Measurements from ENCODE around the gene ARVCF. TPM values are rescaled to one million over a fixed set of nuclear protein-coding genes. Genes with fewer than 3 reads are reported as not detected.

ARVCF gene
- total RNA-seq, 1 donor, result 27.1 TPM

DNA sequence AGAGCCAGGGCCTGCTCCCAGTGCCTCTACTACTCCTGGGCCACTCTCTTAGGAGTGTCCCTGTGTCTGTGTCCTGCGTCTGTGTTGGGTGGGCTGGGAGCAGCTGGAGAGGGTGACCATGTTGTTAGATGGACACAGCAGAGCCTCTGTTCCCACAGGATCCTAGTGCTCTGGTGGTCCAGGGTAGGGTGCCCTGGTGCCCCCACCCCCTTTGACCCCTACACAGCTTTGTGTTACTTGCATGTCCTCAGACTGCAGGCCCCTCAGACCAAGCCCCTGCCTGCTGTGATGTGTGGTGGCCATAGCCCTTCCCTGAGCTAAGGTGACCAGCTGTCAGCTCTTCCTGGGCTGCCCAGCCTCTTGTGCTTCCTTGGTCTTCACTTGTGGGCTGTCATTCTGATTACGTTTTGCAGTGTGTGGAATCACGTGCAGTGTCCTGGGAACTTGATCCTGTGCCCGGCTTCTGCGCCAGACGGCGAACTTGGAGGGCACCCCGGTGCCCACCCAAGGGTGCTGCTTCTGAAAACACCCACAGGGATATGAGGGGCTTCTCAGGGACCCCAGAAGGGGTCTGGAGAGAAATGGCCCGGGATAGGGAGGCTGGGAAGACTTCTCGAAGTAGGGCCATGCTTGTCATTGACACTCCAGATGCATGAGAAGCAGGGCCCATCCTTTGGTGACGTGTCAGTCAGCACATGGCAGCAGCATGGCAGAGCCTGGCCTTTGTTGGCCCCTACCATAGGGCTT, 5.8 kb upstream of the ARVCF start:
- peak; percentile 52 for DNase-seq (ENCODE audit: insufficient read length, low spot score, missing footprints)
- Histone ChIP-seq H3K4me1 (ENCODE audit: insufficient read depth, low read length) (peaks cover 10% of the 10 kb centered on the region), H3K36me3 (ENCODE audit: insufficient read depth, low read length) (peaks cover 14% of the 10 kb centered on the region), H3K27ac (ENCODE audit: low read depth, low read length) (peak overlapping the region; percentile 83), H3K4me2 (ENCODE audit: insufficient read depth, low read length) (peak overlapping the region; percentile 78), H2AFZ (ENCODE audit: low read length) (no peak overlapping the region), H3K4me3 (ENCODE audit: insufficient read depth, low read length) (peak overlapping the region; percentile 98), H3K9me3 (ENCODE audit: low read depth, low read length) (no peaks in the 10 kb centered on the region), H3K27me3 (ENCODE audit: insufficient read depth, low read length) (peaks cover 13% of the 10 kb centered on the region), H3K79me2 (ENCODE audit: insufficient read depth, low read length) (peaks cover 61% of the 10 kb centered on the region), H4K20me1 (ENCODE audit: insufficient read depth, low read length) (peaks cover 42% of the 10 kb centered on the region)
- TF ChIP-seq, protein P1, sequence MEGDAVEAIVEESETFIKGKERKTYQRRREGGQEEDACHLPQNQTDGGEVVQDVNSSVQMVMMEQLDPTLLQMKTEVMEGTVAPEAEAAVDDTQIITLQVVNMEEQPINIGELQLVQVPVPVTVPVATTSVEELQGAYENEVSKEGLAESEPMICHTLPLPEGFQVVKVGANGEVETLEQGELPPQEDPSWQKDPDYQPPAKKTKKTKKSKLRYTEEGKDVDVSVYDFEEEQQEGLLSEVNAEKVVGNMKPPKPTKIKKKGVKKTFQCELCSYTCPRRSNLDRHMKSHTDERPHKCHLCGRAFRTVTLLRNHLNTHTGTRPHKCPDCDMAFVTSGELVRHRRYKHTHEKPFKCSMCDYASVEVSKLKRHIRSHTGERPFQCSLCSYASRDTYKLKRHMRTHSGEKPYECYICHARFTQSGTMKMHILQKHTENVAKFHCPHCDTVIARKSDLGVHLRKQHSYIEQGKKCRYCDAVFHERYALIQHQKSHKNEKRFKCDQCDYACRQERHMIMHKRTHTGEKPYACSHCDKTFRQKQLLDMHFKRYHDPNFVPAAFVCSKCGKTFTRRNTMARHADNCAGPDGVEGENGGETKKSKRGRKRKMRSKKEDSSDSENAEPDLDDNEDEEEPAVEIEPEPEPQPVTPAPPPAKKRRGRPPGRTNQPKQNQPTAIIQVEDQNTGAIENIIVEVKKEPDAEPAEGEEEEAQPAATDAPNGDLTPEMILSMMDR (IDR thresholded peaks at IDR 0.05; ENCODE audit: extremely low read depth, low read depth, low read length), result no peak

DNA sequence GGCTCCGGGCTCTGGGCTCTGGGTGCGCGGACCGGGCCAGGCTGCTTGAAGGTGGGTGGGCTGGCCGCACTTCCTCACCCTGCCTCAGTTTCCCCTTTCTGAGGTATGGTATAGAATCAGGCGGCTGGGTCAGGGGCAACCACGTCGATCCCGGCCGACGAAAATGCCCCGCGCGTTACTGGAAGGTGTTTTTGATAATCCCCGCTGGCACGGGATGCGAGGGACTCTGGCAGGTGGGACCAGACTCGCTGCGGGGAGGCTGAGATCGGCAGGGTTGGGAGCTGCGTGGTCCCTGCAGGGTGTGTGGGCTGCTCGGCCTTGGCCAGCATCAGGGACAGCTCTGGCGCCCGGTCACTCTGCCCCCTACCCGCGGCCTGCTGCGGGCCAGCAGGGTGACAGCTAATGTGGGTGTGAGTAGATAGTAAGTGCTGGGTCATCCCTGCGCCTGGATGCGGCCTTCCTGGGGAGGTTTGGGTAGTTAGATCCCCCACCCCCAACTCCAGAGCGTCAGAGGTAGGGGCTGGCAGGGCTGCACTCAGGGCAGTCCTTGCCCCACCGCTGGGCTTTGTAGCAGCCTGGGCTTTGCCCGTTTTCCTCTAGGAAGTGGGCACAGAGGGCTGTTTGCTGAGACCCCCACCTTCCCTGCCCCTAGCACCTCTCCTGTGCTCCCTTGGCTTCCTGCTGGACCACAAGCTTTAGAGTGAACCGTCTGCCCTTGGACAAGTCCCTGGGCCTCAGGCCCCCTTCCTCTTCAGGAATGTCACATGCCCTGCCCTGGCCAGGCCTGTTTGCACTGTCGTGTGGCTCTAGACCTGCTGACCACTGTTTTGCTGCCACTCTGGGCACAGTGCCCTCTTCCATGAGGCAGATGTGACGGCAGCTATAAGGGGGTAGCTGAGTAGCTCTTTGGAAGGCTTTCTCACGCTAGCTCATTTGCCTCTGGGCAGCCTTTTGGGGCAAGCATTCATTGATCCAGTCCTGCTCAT, 4.9 kb upstream of the ARVCF start:
- H2AFZ ChIP-seq (ENCODE audit: low read length), result peak overlapping the region; percentile 76
- peak; percentile 95 for DNase-seq (ENCODE audit: insufficient read length, low spot score, missing footprints)
- H3K4me2 ChIP-seq (ENCODE audit: insufficient read depth, low read length), result peak overlapping the region; percentile 78
- H4K20me1 ChIP-seq (ENCODE audit: insufficient read depth, low read length), result peaks cover 34% of the 10 kb centered on the region
- H3K4me3 ChIP-seq (ENCODE audit: insufficient read depth, low read length), result peak overlapping the region; percentile 98
- peak overlapping the region; percentile 83 for H3K27ac ChIP-seq (ENCODE audit: low read depth, low read length)
- peaks cover 12% of the 10 kb centered on the region for H3K36me3 ChIP-seq (ENCODE audit: insufficient read depth, low read length)
- peaks cover 17% of the 10 kb centered on the region for H3K27me3 ChIP-seq (ENCODE audit: insufficient read depth, low read length)
- no peaks in the 10 kb centered on the region for H3K9me3 ChIP-seq (ENCODE audit: low read depth, low read length)
- peaks cover 52% of the 10 kb centered on the region for H3K79me2 ChIP-seq (ENCODE audit: insufficient read depth, low read length)
- peaks cover 14% of the 10 kb centered on the region for H3K4me1 ChIP-seq (ENCODE audit: insufficient read depth, low read length)
- TF ChIP-seq, protein P1 (IDR thresholded peaks at IDR 0.05; ENCODE audit: extremely low read depth, low read depth, low read length), result no peak

GRCh38 chr22:20020533-20021195, 4.0 kb upstream of the ARVCF start, which contains the start of gene TANGO2:
TANGO2 (plus strand) TSS chr22:20021110; CDS start chr22:20036799, 15,689 bp downstream.
- H3K4me3 ChIP-seq (ENCODE audit: insufficient read depth, low read length), result peak within 1 kb of the TSS; percentile 98
- peak within 1 kb of the TSS; percentile 83 for H3K27ac ChIP-seq (ENCODE audit: low read depth, low read length)
- H3K27me3 ChIP-seq (ENCODE audit: insufficient read depth, low read length), result peaks cover 17% of the 10 kb centered on the region
- peak within 1 kb of the TSS; percentile 91 for H2AFZ ChIP-seq (ENCODE audit: low read length)
- H3K4me2 ChIP-seq (ENCODE audit: insufficient read depth, low read length), result peak within 1 kb of the TSS; percentile 94
- TF ChIP-seq, protein P1 (IDR thresholded peaks at IDR 0.05; ENCODE audit: extremely low read depth, low read depth, low read length), result no peak
- H4K20me1 ChIP-seq (ENCODE audit: insufficient read depth, low read length), result peaks cover 29% of the 10 kb centered on the region
- no peaks in the 10 kb centered on the region for H3K9me3 ChIP-seq (ENCODE audit: low read depth, low read length)
- H3K36me3 ChIP-seq (ENCODE audit: insufficient read depth, low read length), result peaks cover 11% of the 10 kb centered on the region
- peaks cover 14% of the 10 kb centered on the region for H3K4me1 ChIP-seq (ENCODE audit: insufficient read depth, low read length)
- peak; percentile 100 for DNase-seq (ENCODE audit: insufficient read length, low spot score, missing footprints)
- H3K79me2 ChIP-seq (ENCODE audit: insufficient read depth, low read length), result peaks cover 45% of the 10 kb centered on the region
